Neural progenitor cell (in vitro differentiated cells): ENCODE data around the gene IFNW1. TPM values are rescaled to one million over a fixed set of nuclear protein-coding genes. Genes with fewer than 3 reads are reported as not detected.

Source experiments
- DNase-seq: peaks from one replicate; pipeline ENCODE4 v3.0.0-alpha.2; 2016; ENCODE audit warnings: low spot score
- H2AFZ ChIP-seq: fragments of 200-600 bp; sonication (generic); replicated peaks from 2 replicates; pipeline ENCODE4 v1.6.1; 2016; ENCODE audit warnings: antibody characterized with exemption
- H3F3A ChIP-seq: fragments of 200-600 bp; sonication (generic); 2 replicates; pipeline ENCODE4 v1.6.1; 2016; ENCODE audit warnings: antibody characterized with exemption, low read depth
- H3K27ac ChIP-seq: fragments of 200-600 bp; sonication (generic); 2 replicates; pipeline ENCODE4 v1.5.1; 2016; ENCODE audit warnings: mild to moderate bottlenecking
- H3K27me3 ChIP-seq: fragments of 200-600 bp; sonication (generic); 2 replicates; pipeline ENCODE4 v1.6.1; 2016; ENCODE audit warnings: mild to moderate bottlenecking, moderate library complexity
- H3K36me3 ChIP-seq: fragments of 200-600 bp; sonication (generic); 2 replicates; pipeline ENCODE4 v1.5.1; 2016
- H3K4me1 ChIP-seq: fragments of 200-600 bp; sonication (generic); 2 replicates; pipeline ENCODE4 v1.6.1; 2016; ENCODE audit warnings: mixed run types
- H3K4me2 ChIP-seq: fragments of 200-600 bp; sonication (generic); 2 replicates; pipeline ENCODE4 v1.6.1; 2016
- H3K4me3 ChIP-seq: fragments of 200-600 bp; sonication (generic); 2 replicates; pipeline ENCODE4 v1.5.1; 2016
- H3K79me2 ChIP-seq: fragments of 200-600 bp; sonication (generic); 2 replicates; pipeline ENCODE4 v1.6.1; 2016; ENCODE audit warnings: low read depth
- H3K9ac ChIP-seq: fragments of 200-600 bp; sonication (generic); 2 replicates; pipeline ENCODE4 v1.6.1; 2016
- H3K9me3 ChIP-seq: fragments of 200-600 bp; sonication (generic); 2 replicates; pipeline ENCODE4 v1.5.1; 2016; ENCODE audit warnings: low read depth
- H4K20me1 ChIP-seq: fragments of 200-600 bp; sonication (generic); 2 replicates; pipeline ENCODE4 v1.6.1; 2016; ENCODE audit warnings: low read depth
- H3K27ac Mint-ChIP-seq: 3 replicates; pipeline ENCODE4 v1.8.0; 2021; ENCODE audit warnings: mixed read lengths
- H3K27me3 Mint-ChIP-seq: 2 replicates; pipeline ENCODE4 v1.8.0; 2022; ENCODE audit warnings: low read depth, mild to moderate bottlenecking, inconsistent platforms, moderate library complexity, mixed read lengths; ENCODE audit not compliant: insufficient read depth
- H3K36me3 Mint-ChIP-seq: 3 replicates; pipeline ENCODE4 v1.8.0; 2021; ENCODE audit warnings: mixed read lengths
- H3K4me1 Mint-ChIP-seq: 3 replicates; pipeline ENCODE4 v1.8.0; 2021; ENCODE audit warnings: mixed read lengths
- H3K4me3 Mint-ChIP-seq: 3 replicates; pipeline ENCODE4 v1.8.0; 2021; ENCODE audit warnings: mild to moderate bottlenecking, moderate library complexity, mixed read lengths
- H3K9me3 Mint-ChIP-seq: 3 replicates; pipeline ENCODE4 v1.8.0; 2020; ENCODE audit warnings: mixed read lengths
- CTCF ChIP-seq: fragments of 200-600 bp; sonication (generic); IDR thresholded peaks from 2 replicates; pipeline ENCODE4 v1.5.1; 2017; ENCODE audit warnings: antibody characterized with exemption, mild to moderate bottlenecking
- EZH2 ChIP-seq: fragments of 200-600 bp; sonication (generic); IDR thresholded peaks from 2 replicates; pipeline ENCODE4 v1.6.1; 2017; ENCODE audit warnings: antibody characterized with exemption, mild to moderate bottlenecking, moderate library complexity
- EZH2phosphoT487 ChIP-seq: fragments of 200-600 bp; sonication (generic); IDR thresholded peaks from 2 replicates; pipeline ENCODE4 v1.6.1; 2017; ENCODE audit warnings: antibody characterized with exemption
- total RNA-seq: library from RNA; depleted of rRNA; stranded (reverse); fragments of >200 nt; gene quantifications from 2 replicates; pipeline ENCODE4 v1.2.3, GENCODE V29; 2015; ENCODE audit warnings: low replicate concordance

IFNW1 gene
- total RNA-seq, 1 donor from 2014 or later, result not detected

- Histone ChIP-seq H3K27ac (no peak overlapping the region), H3K4me2 (peak overlapping the region; percentile 43)
- peaks cover 3% of the 10 kb centered on the region for H3K9me3 Mint-ChIP-seq
These were observed 18.5 kb upstream of the IFNW1 start for GRCh38 chr9:21160178-21160577.

GRCh38 chr9:21155501-21155900 lies 13.9 kb upstream of the IFNW1 start:
- Mint-ChIP-seq H3K36me3 (no peaks in the 10 kb centered on the region), H3K4me1 (peaks cover 9% of the 10 kb centered on the region), H3K27me3 (no peaks in the 10 kb centered on the region), H3K4me3 (no peak overlapping the region), H3K9me3 (no peaks in the 10 kb centered on the region), H3K27ac (no peak overlapping the region)
- Histone ChIP-seq H3K4me2 (no peak overlapping the region), H3K4me1 (no peaks in the 10 kb centered on the region), H3K9ac (no peak overlapping the region), H3K79me2 (no peaks in the 10 kb centered on the region), H3K27me3 (no peaks in the 10 kb centered on the region), H4K20me1 (no peaks in the 10 kb centered on the region), H3K27ac (no peak overlapping the region), H2AFZ (no peak overlapping the region), H3K36me3 (no peaks in the 10 kb centered on the region), H3F3A (no peaks in the 10 kb centered on the region), H3K9me3 (no peaks in the 10 kb centered on the region), H3K4me3 (no peak overlapping the region)
- TF ChIP-seq CTCF (no peak), EZH2 (no peak), EZH2phosphoT487 (no peak)
- no peak for DNase-seq

More at GRCh38 chr9:21160178-21160577, 18.5 kb upstream of the IFNW1 start:
- no peak overlapping the region for H3K4me3 Mint-ChIP-seq
- H3K36me3 Mint-ChIP-seq, result no peaks in the 10 kb centered on the region
- H3K9ac ChIP-seq, result no peak overlapping the region
- no peaks in the 10 kb centered on the region for H3K4me1 ChIP-seq
- H4K20me1 ChIP-seq, result no peaks in the 10 kb centered on the region
- H3K27me3 Mint-ChIP-seq, result no peaks in the 10 kb centered on the region
- no peak overlapping the region for H3K4me3 ChIP-seq
- no peaks in the 10 kb centered on the region for H3K36me3 ChIP-seq
- H3K27ac Mint-ChIP-seq, result no peak overlapping the region
- peak; percentile 27 for DNase-seq
- H3F3A ChIP-seq, result no peaks in the 10 kb centered on the region
- H3K79me2 ChIP-seq, result no peaks in the 10 kb centered on the region
- no peaks in the 10 kb centered on the region for H3K9me3 ChIP-seq
- TF ChIP-seq CTCF, result no peak
- no peak for TF ChIP-seq EZH2
- TF ChIP-seq EZH2phosphoT487, result no peak
- H2AFZ ChIP-seq, result no peak overlapping the region
- no peaks in the 10 kb centered on the region for H3K27me3 ChIP-seq
- H3K4me1 Mint-ChIP-seq, result peaks cover 2% of the 10 kb centered on the region

GRCh38 chr9:21154018-21154608 lies 12.5 kb upstream of the IFNW1 start:
- Mint-ChIP-seq H3K27ac (no peak overlapping the region), H3K4me1 (peaks cover 7% of the 10 kb centered on the region), H3K4me3 (no peak overlapping the region), H3K27me3 (no peaks in the 10 kb centered on the region), H3K9me3 (peaks cover 3% of the 10 kb centered on the region), H3K36me3 (peaks cover 2% of the 10 kb centered on the region)
- Histone ChIP-seq H3K9ac (no peak overlapping the region), H3K4me2 (peak overlapping the region; percentile 30), H3K4me1 (no peaks in the 10 kb centered on the region), H3F3A (no peaks in the 10 kb centered on the region), H3K36me3 (no peaks in the 10 kb centered on the region), H3K79me2 (no peaks in the 10 kb centered on the region), H3K27me3 (no peaks in the 10 kb centered on the region), H2AFZ (peak overlapping the region; percentile 83), H3K9me3 (no peaks in the 10 kb centered on the region), H4K20me1 (no peaks in the 10 kb centered on the region), H3K27ac (no peak overlapping the region), H3K4me3 (no peak overlapping the region)
- TF ChIP-seq EZH2 (no peak), EZH2phosphoT487 (no peak), CTCF (peak; percentile 49)
- DNase-seq, result peak; percentile 42
